Bronchial epithelial cell (primary cell): Measurements from ENCODE around the gene ARL11. TPM values are rescaled to one million over a fixed set of nuclear protein-coding genes. Genes with fewer than 3 reads are reported as not detected.

ENCODE experiments used
- DNase-seq: peaks from one replicate; pipeline ENCODE4 v3.0.0-alpha.2; 2010; ENCODE audit warnings: low read depth
- FAIRE-seq: peaks from 2 replicates; lab custom pipeline; 2011; peaks lifted over from hg19 to GRCh38; lab: Jason Lieb, UNC
- H3K27me3 ChIP-seq: 2 replicates; pipeline ENCODE4 v1.5.1; 2011; ENCODE audit warnings: low read length; ENCODE audit not compliant: control insufficient read depth, insufficient read depth
- H3K36me3 ChIP-seq: 2 replicates; pipeline ENCODE4 v1.5.1; 2011; ENCODE audit warnings: low read length; ENCODE audit not compliant: control insufficient read depth, insufficient read depth
- H3K4me3 ChIP-seq: 2 replicates; pipeline ENCODE4 v1.5.1; 2011; ENCODE audit warnings: mild to moderate bottlenecking, low read depth, low read length, control low read depth
- total RNA-seq: library from RNA; depleted of rRNA; stranded (reverse); fragments of >200 nt; gene quantifications from 2 replicates; pipeline ENCODE4 v1.2.1, GENCODE V29; 2014
- TF ChIP-seq, protein P1 (sequence below): IDR thresholded peaks from 2 replicates; pipeline ENCODE4 v1.5.1; 2011; ENCODE audit warnings: mild to moderate bottlenecking, moderate library complexity, low read length, control low read depth, inconsistent platforms; ENCODE audit not compliant: insufficient read depth, severe bottlenecking

The ARL11 gene
- total RNA-seq, 1 donor from 2014 or later, result not detected

DNA sequence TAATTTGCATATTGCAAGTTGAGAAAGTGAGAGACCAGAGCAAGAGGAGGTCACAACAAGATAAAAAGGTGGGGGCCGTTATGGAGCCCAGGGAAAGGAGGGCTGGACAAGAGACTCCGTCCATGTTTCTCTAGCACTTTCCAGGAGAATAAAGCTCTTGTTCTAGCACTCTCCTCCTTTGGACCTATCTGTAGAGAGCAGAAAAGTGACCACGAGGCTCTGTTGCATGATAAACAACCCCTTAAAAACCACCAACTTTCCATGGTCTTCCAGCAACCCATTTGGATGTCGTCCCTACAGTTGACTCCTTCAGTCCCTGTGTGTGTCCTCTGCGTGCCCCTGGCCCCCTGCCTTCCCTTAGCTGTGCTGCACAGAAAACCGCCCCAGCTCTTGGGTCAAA lies 4.1 kb upstream of the ARL11 start:
- Histone ChIP-seq H3K36me3 (no peaks in the 10 kb centered on the region), H3K4me3 (no peak overlapping the region), H3K27me3 (no peaks in the 10 kb centered on the region)
- TF ChIP-seq, protein P1, sequence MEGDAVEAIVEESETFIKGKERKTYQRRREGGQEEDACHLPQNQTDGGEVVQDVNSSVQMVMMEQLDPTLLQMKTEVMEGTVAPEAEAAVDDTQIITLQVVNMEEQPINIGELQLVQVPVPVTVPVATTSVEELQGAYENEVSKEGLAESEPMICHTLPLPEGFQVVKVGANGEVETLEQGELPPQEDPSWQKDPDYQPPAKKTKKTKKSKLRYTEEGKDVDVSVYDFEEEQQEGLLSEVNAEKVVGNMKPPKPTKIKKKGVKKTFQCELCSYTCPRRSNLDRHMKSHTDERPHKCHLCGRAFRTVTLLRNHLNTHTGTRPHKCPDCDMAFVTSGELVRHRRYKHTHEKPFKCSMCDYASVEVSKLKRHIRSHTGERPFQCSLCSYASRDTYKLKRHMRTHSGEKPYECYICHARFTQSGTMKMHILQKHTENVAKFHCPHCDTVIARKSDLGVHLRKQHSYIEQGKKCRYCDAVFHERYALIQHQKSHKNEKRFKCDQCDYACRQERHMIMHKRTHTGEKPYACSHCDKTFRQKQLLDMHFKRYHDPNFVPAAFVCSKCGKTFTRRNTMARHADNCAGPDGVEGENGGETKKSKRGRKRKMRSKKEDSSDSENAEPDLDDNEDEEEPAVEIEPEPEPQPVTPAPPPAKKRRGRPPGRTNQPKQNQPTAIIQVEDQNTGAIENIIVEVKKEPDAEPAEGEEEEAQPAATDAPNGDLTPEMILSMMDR, result no peak
- DNase-seq (no peak), FAIRE-seq (no peak)

DNA sequence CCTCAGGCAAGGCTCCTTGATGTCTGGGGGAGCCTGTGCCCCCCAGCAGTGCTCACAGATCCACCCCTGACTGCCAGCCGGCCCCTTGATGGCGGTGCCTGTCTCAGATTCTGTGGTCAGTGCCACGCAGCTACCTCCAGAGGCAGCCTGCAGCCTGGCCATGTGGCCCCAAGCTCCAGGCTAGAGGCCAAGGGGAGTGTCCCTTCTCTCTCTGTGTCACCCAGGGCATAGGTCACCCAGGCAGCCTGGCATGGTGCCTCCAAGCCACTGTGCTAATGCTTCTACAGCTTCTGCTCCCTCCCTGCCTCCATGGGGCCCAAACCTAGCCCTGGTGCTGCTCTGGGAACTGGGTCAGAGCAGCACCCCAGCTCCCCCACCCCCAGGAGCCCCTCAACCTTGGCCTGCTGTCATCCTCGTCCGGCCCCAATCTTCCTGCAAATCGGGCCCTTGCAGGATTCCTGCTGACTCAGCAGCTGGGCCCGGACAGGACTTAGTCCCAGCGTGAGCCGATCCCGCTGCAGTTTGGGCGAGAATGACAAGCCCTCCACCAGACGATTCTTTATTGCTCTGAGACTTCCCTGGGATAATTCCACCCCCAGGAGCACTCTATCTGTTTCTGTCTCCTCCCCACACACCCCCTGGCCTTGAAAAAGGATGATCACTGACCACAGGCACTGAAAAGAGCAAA lies 2.8 kb upstream of the ARL11 start:
- DNase-seq (no peak), FAIRE-seq (no peak)
- Histone ChIP-seq H3K36me3 (no peaks in the 10 kb centered on the region), H3K4me3 (no peak overlapping the region), H3K27me3 (no peaks in the 10 kb centered on the region)
- TF ChIP-seq, protein P1, result no peak

DNA sequence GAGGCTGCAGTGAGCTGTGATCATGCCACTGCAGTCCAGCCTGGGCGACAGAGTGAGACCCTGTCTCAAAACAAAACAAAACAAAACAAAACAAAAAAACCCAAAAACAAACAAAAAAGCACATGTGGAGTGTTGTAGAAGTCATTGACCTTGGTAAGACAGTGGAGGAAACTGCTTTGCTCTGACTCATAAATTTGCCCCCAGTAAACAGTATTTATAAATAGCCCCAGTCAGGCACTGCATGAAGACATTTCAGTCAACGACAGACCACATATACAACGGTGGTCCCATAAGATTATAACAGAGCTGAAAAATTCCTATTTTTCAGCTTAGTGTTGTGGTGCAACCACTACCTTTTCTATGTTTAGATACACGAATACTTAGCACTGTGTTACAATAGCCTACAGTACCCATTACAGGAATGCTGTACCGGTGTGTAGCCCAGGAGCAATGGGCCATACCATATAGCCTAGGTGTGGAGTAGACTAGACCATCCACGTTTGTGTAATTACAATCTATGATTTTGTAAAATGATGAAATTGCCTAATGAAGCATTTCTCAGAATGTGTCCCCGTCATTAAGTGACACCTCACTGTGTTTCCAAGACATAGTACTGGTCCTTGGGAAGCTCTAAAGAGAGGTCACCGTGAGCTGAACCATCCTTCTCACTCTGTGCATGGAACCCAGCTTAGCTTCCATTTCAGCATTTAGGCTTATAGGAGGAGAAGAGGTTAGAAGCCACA lies 1.1 kb downstream of the ARL11 start:
- TF ChIP-seq, protein P1, result no peak
- DNase-seq, result no peak
- H3K27me3 ChIP-seq, result no peaks in the 10 kb centered on the region
- no peak for FAIRE-seq
- no peak overlapping the region for H3K4me3 ChIP-seq
- no peaks in the 10 kb centered on the region for H3K36me3 ChIP-seq

DNA sequence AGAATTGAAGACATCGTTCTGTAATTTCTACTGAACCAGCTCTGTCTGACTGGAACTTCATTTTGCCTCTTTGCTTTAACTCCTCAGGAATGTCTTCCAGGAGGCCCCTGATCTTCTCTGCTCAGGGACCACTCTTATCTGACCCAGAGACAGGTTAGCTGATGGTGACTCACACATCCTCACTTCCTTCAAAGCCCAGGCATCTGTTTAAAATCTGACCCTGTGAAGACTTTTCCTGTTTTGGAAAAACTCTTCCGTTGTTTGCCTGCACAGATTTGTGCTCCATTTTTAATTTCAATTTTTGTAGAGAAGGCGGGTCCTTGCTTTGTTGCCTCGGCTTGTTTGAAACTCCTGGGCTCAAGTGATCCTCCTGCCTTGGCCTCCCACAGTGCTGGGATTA lies 1.6 kb downstream of the ARL11 start:
- no peak overlapping the region for H3K4me3 ChIP-seq
- TF ChIP-seq, protein P1, result no peak
- FAIRE-seq (no peak), DNase-seq (peak; percentile 19)
- H3K36me3 ChIP-seq, result no peaks in the 10 kb centered on the region
- H3K27me3 ChIP-seq, result no peaks in the 10 kb centered on the region

DNA sequence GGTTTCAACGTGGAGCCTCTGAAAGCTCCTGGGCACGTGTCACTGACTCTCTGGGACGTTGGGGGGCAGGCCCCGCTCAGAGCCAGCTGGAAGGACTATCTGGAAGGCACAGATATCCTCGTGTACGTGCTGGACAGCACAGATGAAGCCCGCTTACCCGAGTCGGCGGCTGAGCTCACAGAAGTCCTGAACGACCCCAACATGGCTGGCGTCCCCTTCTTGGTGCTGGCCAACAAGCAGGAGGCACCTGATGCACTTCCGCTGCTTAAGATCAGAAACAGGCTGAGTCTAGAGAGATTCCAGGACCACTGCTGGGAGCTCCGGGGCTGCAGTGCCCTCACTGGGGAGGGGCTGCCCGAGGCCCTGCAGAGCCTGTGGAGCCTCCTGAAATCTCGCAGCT lies 2.3 kb downstream of the ARL11 start:
- TF ChIP-seq, protein P1, result no peak
- no peak overlapping the region for H3K4me3 ChIP-seq
- no peaks in the 10 kb centered on the region for H3K27me3 ChIP-seq
- DNase-seq (no peak), FAIRE-seq (no peak)
- no peaks in the 10 kb centered on the region for H3K36me3 ChIP-seq
